H1 (cell line): ENCODE results near the gene OR51B4. TPM values are rescaled to one million over a fixed set of nuclear protein-coding genes. Genes with fewer than 3 reads are reported as not detected.

Experiments
- CTCF ChIA-PET: fragments of 300-600 bp; sonication (Branson Sonifier 250); formaldehyde crosslinking; loops from one replicate; lab custom pipeline; 2021; ENCODE audit not compliant: partially characterized antibody; lab: Charles Lee
- POLR2A ChIA-PET: fragments of 300-600 bp; sonication (Branson Sonifier 250); formaldehyde crosslinking; loops from one replicate; lab custom pipeline; 2021; ENCODE audit warnings: inconsistent platforms; ENCODE audit not compliant: partially characterized antibody; lab: Charles Lee
- DNase-seq, 2 experiments: peaks; one replicate each; pipeline versions ENCODE4 v3.0.0 to v3.0.0-alpha.2; 2010 to 2022; ENCODE audit warnings: low spot score in 2 of 2, low read depth in 1 of 2, mixed read lengths in 1 of 2
- FAIRE-seq: peaks from 2 replicates; lab custom pipeline; 2011; peaks lifted over from hg19 to GRCh38; lab: Jason Lieb, UNC
- H2AFZ ChIP-seq: 2 replicates; pipeline ENCODE4 v1.8.1; 2012; ENCODE audit warnings: low read length, inconsistent platforms
- H2AK5ac ChIP-seq: 2 replicates; pipeline ENCODE4 v1.6.1; 2013; ENCODE audit warnings: low read depth, low read length
- H2BK120ac ChIP-seq: replicated peaks from 2 replicates; pipeline ENCODE3; 2013; ENCODE audit warnings: low read depth, low read length, inconsistent platforms
- H2BK12ac ChIP-seq: 2 replicates; pipeline ENCODE4 v1.6.1; 2013; ENCODE audit warnings: low read depth, low read length
- H2BK15ac ChIP-seq: 2 replicates; pipeline ENCODE4 v1.6.1; 2013; ENCODE audit warnings: low read length
- H2BK20ac ChIP-seq: 2 replicates; pipeline ENCODE4 v1.6.1; 2013; ENCODE audit warnings: low read length
- H2BK5ac ChIP-seq: 2 replicates; pipeline ENCODE4 v1.6.1; 2013; ENCODE audit warnings: low read depth, low read length
- H3K14ac ChIP-seq: 2 replicates; pipeline ENCODE4 v1.6.1; 2013; ENCODE audit warnings: inconsistent platforms; ENCODE audit not compliant: insufficient read length
- H3K18ac ChIP-seq: 2 replicates; pipeline ENCODE4 v1.6.1; 2013; ENCODE audit warnings: low read length; ENCODE audit errors: extremely low read depth
- H3K23ac ChIP-seq: 2 replicates; pipeline ENCODE4 v1.6.1; 2013; ENCODE audit warnings: inconsistent platforms; ENCODE audit not compliant: insufficient read length
- H3K23me2 ChIP-seq: 2 replicates; pipeline ENCODE4 v1.6.1; 2013; ENCODE audit warnings: low read depth, low read length
- H3K27ac ChIP-seq: 2 replicates; pipeline ENCODE4 v1.6.1; 2011; ENCODE audit warnings: low read depth, low read length, inconsistent platforms
- H3K27me3 ChIP-seq, 4 experiments: replicated peaks in 1 of 4; 1 replicate in 1 of 4; 2 replicates in 3 of 4; pipeline versions ENCODE4 v1.6.1 to v1.8.1; 2011 to 2013; ENCODE audit warnings: low read length in 3 of 4, mild to moderate bottlenecking in 3 of 4, inconsistent platforms in 2 of 4, mixed read lengths in 2 of 4, moderate library complexity in 1 of 4; ENCODE audit not compliant: control insufficient read depth in 3 of 4, insufficient read depth in 3 of 4; ENCODE audit errors: extremely low read depth in 1 of 4
- H3K36me3 ChIP-seq, 4 experiments: 2 replicates each; pipeline versions ENCODE4 v1.6.1 to v1.8.1; 2011 to 2013; ENCODE audit warnings: mild to moderate bottlenecking in 4 of 4, low read length in 3 of 4, moderate library complexity in 2 of 4, control low read depth in 1 of 4, inconsistent platforms in 1 of 4; ENCODE audit not compliant: insufficient read depth in 4 of 4, control insufficient read depth in 2 of 4
- H3K4ac ChIP-seq: replicated peaks from 2 replicates; pipeline ENCODE3; 2013; ENCODE audit warnings: low read length, low read depth, mixed read lengths, inconsistent platforms; ENCODE audit not compliant: insufficient read length
- H3K4me1 ChIP-seq, 4 experiments: replicated peaks in 1 of 4; 1 replicate in 1 of 4; 2 replicates in 3 of 4; pipeline versions ENCODE4 v1.6.1 to v1.8.1; 2011 to 2013; ENCODE audit warnings: low read length in 3 of 4, inconsistent platforms in 2 of 4, mixed read lengths in 1 of 4; ENCODE audit not compliant: insufficient read depth in 4 of 4, control insufficient read depth in 3 of 4
- H3K4me2 ChIP-seq, 2 experiments: 2 replicates each; pipeline versions ENCODE4 v1.6.1 to v1.8.1; 2011 to 2013; ENCODE audit warnings: low read depth in 2 of 2, low read length in 2 of 2, control low read depth in 1 of 2, inconsistent platforms in 1 of 2, mild to moderate bottlenecking in 1 of 2; ENCODE audit not compliant: insufficient read depth in 1 of 2
- H3K4me3 ChIP-seq, 4 experiments: fragments of 200-600, 300-600 bp in 1 of 4; sonication (generic), shearing (Covaris generic), sonication (Bioruptor Twin) in 1 of 4; 2 replicates each; pipeline versions ENCODE4 v1.5.1 to v1.8.1; 2011 to 2016; ENCODE audit warnings: low read length in 4 of 4, low read depth in 3 of 4, control low read depth in 2 of 4, inconsistent platforms in 2 of 4, mild to moderate bottlenecking in 2 of 4, mixed read lengths in 1 of 4, moderate library complexity in 1 of 4; ENCODE audit not compliant: insufficient read depth in 2 of 4; ENCODE audit errors: extremely low read depth in 1 of 4
- H3K56ac ChIP-seq: replicated peaks from 2 replicates; pipeline ENCODE3; 2013; ENCODE audit warnings: low read depth, mild to moderate bottlenecking, mixed read lengths, low read length, inconsistent platforms; ENCODE audit not compliant: insufficient read length
- H3K79me1 ChIP-seq: 2 replicates; pipeline ENCODE4 v1.6.1; 2013; ENCODE audit warnings: low read depth, low read length, control low read depth
- H3K79me2 ChIP-seq, 2 experiments: 2 replicates each; pipeline versions ENCODE4 v1.6.1 to v1.8.1; 2012 to 2013; ENCODE audit warnings: low read length in 2 of 2, mild to moderate bottlenecking in 2 of 2, inconsistent platforms in 1 of 2; ENCODE audit not compliant: insufficient read depth in 2 of 2, control insufficient read depth in 1 of 2
- H3K9ac ChIP-seq, 4 experiments: replicated peaks in 1 of 4; 1 replicate in 1 of 4; 2 replicates in 3 of 4; pipeline versions ENCODE4 v1.6.1 to v1.8.1; 2011 to 2013; ENCODE audit warnings: low read depth in 3 of 4, low read length in 3 of 4, control low read depth in 2 of 4, mild to moderate bottlenecking in 2 of 4, moderate library complexity in 2 of 4, inconsistent platforms in 1 of 4; ENCODE audit errors: extremely low read depth in 1 of 4
- H3K9me3 ChIP-seq, 2 experiments: 2 replicates each; pipeline versions ENCODE4 v1.6.1 to v1.8.1; 2012 to 2013; ENCODE audit warnings: mild to moderate bottlenecking in 2 of 2, moderate library complexity in 2 of 2, control low read depth in 1 of 2, inconsistent platforms in 1 of 2, low read depth in 1 of 2, low read length in 1 of 2, mixed read lengths in 1 of 2; ENCODE audit not compliant: insufficient read depth in 2 of 2
- H4K20me1 ChIP-seq, 2 experiments: replicated peaks in 1 of 2; 2 replicates each; pipeline versions ENCODE3 to v1.8.1; 2011 to 2013; ENCODE audit warnings: inconsistent platforms in 2 of 2, low read length in 2 of 2, mild to moderate bottlenecking in 1 of 2; ENCODE audit not compliant: insufficient read depth in 2 of 2, control insufficient read depth in 1 of 2
- H4K5ac ChIP-seq: 2 replicates; pipeline ENCODE4 v1.6.1; 2013; ENCODE audit warnings: low read length, low read depth, mixed read lengths, inconsistent platforms; ENCODE audit not compliant: insufficient read length
- H4K8ac ChIP-seq: 2 replicates; pipeline ENCODE4 v1.8.0; 2013; ENCODE audit warnings: mild to moderate bottlenecking, moderate library complexity, low read length, inconsistent platforms; ENCODE audit not compliant: insufficient read depth; ENCODE audit errors: extremely low read depth
- H4K91ac ChIP-seq: replicated peaks from 2 replicates; pipeline ENCODE3; 2013; ENCODE audit warnings: low read length, mixed read lengths, inconsistent platforms; ENCODE audit not compliant: insufficient read length
- BCL11A ChIP-seq, 2 experiments: IDR thresholded peaks; one replicate each; pipeline ENCODE4 v1.6.1; 2011; ENCODE audit warnings: low read depth in 2 of 2, low read length in 2 of 2, mild to moderate bottlenecking in 2 of 2
- HDAC2 ChIP-seq, 2 experiments: fragments of 300-600 bp in 1 of 2; sonication (generic) in 1 of 2; IDR thresholded peaks; 2 replicates each; pipeline ENCODE4 v1.6.1; 2011 to 2012; ENCODE audit warnings: low read depth in 2 of 2, low read length in 2 of 2, mild to moderate bottlenecking in 2 of 2, moderate library complexity in 2 of 2, borderline replicate concordance in 1 of 2, inconsistent platforms in 1 of 2
- RBBP5 ChIP-seq: IDR thresholded peaks from 2 replicates; pipeline ENCODE4 v1.7.1; 2012; ENCODE audit warnings: low read depth, mild to moderate bottlenecking, inconsistent platforms, low read length, moderate library complexity, borderline replicate concordance
- SIN3A ChIP-seq, 2 experiments: IDR thresholded peaks in 1 of 2; conservative IDR thresholded peaks in 1 of 2; 2 replicates each; pipeline ENCODE4 v1.6.1; 2011 to 2012; ENCODE audit warnings: low read length in 2 of 2, improper control_type of control experiment in 1 of 2, low read depth in 1 of 2, mild to moderate bottlenecking in 1 of 2
- SP1 ChIP-seq: IDR thresholded peaks from 2 replicates; pipeline ENCODE4 v1.6.1; 2011; ENCODE audit warnings: low read depth, low read length
- TAF7 ChIP-seq: optimal IDR thresholded peaks from 2 replicates; pipeline ENCODE3; 2011; ENCODE audit warnings: low read depth, mild to moderate bottlenecking, inconsistent platforms, low read length, moderate library complexity, borderline replicate concordance
- WGBS, 2 experiments: shearing (Covaris generic) in 1 of 2; methylation state at CpG; one replicate each; pipeline versions ENCODE4 v1.1.6 to v1.1.7; 2013 to 2015; ENCODE audit warnings: low lambda C conversion rate in 2 of 2, mixed read lengths in 2 of 2, inconsistent platforms in 1 of 2, low coverage in 1 of 2, missing lambda C conversion rate in 1 of 2; ENCODE audit not compliant: insufficient replicate concordance in 2 of 2, insufficient coverage in 1 of 2, insufficient read length in 1 of 2; ENCODE audit errors: extremely low coverage in 1 of 2, missing lambda C conversion rate in 1 of 2; 5-methylcytosine and 5-hydroxymethylcytosine counted together
- polyA plus RNA-seq, 7 experiments: library from polyadenylated mRNA; depleted of rRNA in 3 of 7; stranded (reverse) in 5 of 7; unstranded in 2 of 7; fragments of >200 nt in 5 of 7; fragments of 200-250 nt in 2 of 7; gene quantifications; 1 replicate in 5 of 7; 2 replicates in 1 of 7; 4 replicates in 1 of 7; pipeline versions ENCODE4 v1.2.1 to v1.2.3, GENCODE V29; 2011 to 2013; ENCODE audit warnings: missing spikeins in 2 of 7, mixed read lengths in 2 of 7
- total RNA-seq: library from RNA; stranded (reverse); fragmentation: NEBNext Ultra II Directional; extraction: Animal tissue kit (Norgen Biotek cat#: 25700); gene quantifications from 2 replicates; pipeline ENCODE4 v1.2.1, GENCODE V29; 2021
- TF ChIP-seq, protein P1 (sequence below): IDR thresholded peaks from 2 replicates; pipeline ENCODE4 v1.6.1; 2012; ENCODE audit warnings: low read length, inconsistent platforms

Gene OR51B4
- total and polyA plus RNA-seq, 2 of the 8 experiments (the other 6 are each of a cell fraction or from before 2014, with no cell fraction given) = not detected

GRCh38 chr11:5345831-5346230 lies 44.1 kb upstream of the OR51B4 start:
- Histone ChIP-seq H3K9me3 (no peaks in the 10 kb centered on the region), H3K36me3 (no peaks in the 10 kb centered on the region), H3K23ac (no peak overlapping the region), H2BK120ac (no peak overlapping the region), H3K79me2 (no peaks in the 10 kb centered on the region), H3K9ac (no peak overlapping the region), H4K8ac (no peak overlapping the region), H3K79me1 (no peaks in the 10 kb centered on the region), H3K23me2 (no peaks in the 10 kb centered on the region), H3K4me2 (no peak overlapping the region), H2AFZ (no peak overlapping the region), H2BK12ac (no peak overlapping the region), H3K4ac (no peak overlapping the region), H3K4me1 (peaks cover 0 to 5% (median 3%) of the 10 kb centered on the region in 4 experiments; a peak in 2 of 7 replicates), H3K56ac (no peak overlapping the region), H3K27ac (no peak overlapping the region), H3K4me3 (no peak overlapping the region), H2AK5ac (no peak overlapping the region), H4K91ac (no peak overlapping the region), H2BK20ac (no peak overlapping the region), H3K14ac (no peak overlapping the region), H4K20me1 (no peaks in the 10 kb centered on the region), H4K5ac (no peak overlapping the region), H2BK15ac (no peak overlapping the region), H2BK5ac (no peak overlapping the region), H3K27me3 (no peaks in the 10 kb centered on the region), H3K18ac (no peak overlapping the region)
- TF ChIP-seq RBBP5 = no peak
- no peak for TF ChIP-seq TAF7
- TF ChIP-seq SP1 = no peak
- no peak for TF ChIP-seq SIN3A (conservative IDR thresholded peaks at IDR 0.05 in 1 of 2, IDR thresholded peaks at IDR 0.05 in 1 of 2; ENCODE audit: low read depth in 1 of 2, low read length in 2 of 2)
- TF ChIP-seq, protein P1, sequence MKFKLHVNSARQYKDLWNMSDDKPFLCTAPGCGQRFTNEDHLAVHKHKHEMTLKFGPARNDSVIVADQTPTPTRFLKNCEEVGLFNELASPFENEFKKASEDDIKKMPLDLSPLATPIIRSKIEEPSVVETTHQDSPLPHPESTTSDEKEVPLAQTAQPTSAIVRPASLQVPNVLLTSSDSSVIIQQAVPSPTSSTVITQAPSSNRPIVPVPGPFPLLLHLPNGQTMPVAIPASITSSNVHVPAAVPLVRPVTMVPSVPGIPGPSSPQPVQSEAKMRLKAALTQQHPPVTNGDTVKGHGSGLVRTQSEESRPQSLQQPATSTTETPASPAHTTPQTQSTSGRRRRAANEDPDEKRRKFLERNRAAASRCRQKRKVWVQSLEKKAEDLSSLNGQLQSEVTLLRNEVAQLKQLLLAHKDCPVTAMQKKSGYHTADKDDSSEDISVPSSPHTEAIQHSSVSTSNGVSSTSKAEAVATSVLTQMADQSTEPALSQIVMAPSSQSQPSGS = no peak
- TF ChIP-seq HDAC2 (IDR thresholded peaks at IDR 0.05; ENCODE audit: borderline replicate concordance in 1 of 2, low read depth in 2 of 2, low read length in 2 of 2) = no peak
- TF ChIP-seq BCL11A (IDR thresholded peaks at IDR 0.05; ENCODE audit: low read depth in 2 of 2, low read length in 2 of 2) = no peak
- ChIA-PET POLR2A (no interaction called here), CTCF (interaction anchor here (1.4 to 2.7 kb wide), 3 partner anchors 18 to 34 kb away, joined by 3 to 8 read pairs (median 4); no protein-coding TSS in a partner anchor)
- DNase-seq (no peak), FAIRE-seq (no peak)
- 94% methylated on average over 3 of the region's 3 CpGs; no CpG with 5 or more reads in 1 of the 2 experiments for WGBS, 2 experiments
